HG03565 (cell line): Measurements from ENCODE around the gene GPER1.
A peak's percentile ranks its signal among the peaks of the same experiment; 100 is the strongest.
"Not testable (repeated sequence)": the region's sequence is repeated elsewhere in the genome, so short reads cannot be mapped to it uniquely, and the experiment has no call there.

Experiments used
- ATAC-seq: cut with Tn5 transposase; IDR thresholded peaks from one replicate; pipeline ENCODE4 v1.9.1; 2021; ENCODE audit warnings: mild to moderate bottlenecking, moderate library complexity; ENCODE audit not compliant: unreplicated experiment

Gene GPER1

DNA sequence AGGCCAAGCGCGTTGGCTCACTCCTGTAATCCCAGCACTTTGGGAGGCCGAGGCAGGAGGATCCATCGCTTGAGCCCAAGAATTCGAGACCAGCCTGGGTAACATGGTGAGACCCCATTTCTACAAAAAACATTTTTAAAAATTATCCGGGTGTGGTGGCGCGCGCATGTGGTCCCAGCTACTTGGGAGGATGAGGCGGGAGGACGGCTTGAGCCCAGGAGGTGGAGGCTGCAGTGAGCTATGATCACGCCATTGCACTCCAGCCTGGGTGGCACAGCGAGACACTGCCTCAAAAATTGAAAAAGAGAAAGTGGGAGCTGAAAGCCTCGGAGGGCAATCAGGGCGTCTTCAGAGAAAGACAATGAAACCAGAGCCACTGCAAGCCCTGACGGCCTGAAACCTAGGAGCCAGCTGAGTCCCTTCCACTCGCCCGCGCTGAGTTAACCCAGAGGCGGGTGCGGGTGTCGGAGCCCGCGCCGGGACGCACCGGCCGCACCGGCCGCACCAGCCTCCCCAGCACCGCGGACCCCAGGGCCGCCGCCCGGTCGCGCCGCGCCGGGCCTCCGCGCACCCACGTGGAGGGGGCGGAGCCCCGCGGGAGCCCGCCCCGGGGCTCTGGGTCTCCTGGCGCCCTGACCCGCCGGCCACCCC is 49.7 kb downstream of the GPER1 start:
- peak; percentile 32 for ATAC-seq

DNA sequence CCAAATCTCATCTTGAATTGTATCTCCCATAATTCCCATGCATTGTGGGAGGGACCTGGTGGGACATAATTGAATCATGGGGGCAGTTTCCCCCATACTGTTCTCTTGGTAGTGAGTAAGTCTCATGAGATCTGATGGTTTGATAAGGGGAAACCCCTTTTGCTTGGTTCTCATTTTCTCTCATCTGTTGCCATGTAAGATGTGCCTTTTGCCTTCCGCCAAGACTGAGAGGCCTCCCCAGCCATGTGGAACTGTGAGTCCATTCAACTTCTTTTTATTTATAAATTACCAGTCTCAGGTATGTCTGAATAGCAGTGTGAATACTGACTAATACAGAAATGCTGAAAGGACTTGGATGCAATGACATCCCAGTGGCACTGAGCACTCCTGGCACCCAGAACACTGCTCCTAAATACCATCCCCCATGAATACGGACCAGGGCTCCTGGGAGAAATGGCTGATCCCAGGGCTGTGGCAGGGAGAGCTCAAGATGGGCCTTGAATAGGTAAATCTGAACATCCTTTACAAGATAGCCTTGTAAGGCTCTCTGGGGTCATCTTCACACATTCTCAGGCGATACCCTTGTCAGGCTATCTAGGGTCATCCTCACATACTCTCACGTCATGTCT is 52.7 kb downstream of the GPER1 start:
- no peak for ATAC-seq

DNA sequence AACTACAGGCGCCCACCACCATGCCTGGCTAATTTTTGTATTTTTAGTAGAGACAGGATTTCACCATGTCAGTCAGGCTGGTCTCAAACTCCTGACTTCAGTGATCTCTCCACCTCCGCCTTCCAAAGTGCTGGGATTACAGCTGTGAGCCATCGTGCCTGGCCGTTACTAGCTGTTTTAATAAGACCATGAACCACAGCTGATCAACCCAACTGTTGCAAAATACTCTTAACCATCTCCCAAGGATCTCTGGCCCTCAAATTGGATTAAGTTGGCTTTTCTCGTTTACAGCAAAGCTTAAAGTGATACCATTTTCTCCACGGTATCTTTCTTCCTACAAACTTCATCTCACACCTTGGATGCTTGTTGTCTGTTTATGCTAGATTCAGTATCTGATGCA is 53.7 kb downstream of the GPER1 start:
- ATAC-seq: no peak

DNA sequence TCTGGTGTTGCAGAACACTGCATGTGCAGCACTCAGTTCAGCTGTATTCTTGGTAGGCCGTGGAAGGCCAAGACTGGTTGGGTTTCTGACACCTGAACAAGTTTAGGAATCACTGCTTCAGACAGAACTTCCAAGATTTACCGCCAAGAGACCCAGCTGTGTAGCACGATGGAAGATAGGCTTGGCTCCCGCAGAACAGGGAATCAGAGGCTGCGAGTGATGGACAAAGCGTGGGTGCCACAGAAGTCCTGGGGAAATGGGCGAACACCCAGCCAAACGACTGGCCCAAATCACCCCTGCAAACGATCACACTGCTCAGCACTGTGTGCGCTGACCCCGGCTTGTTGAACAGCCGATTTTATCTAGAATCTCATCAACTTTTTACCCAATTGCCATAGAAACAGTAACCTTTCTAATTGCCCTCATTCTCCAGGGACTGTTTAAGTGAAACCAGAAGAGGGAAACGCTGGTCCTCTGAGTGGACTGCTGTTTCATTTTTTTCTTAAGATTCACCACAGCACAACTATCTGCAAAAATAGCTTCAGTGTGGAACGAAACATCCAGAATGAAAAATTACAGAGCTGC is 54.2 kb downstream of the GPER1 start:
- no peak for ATAC-seq

DNA sequence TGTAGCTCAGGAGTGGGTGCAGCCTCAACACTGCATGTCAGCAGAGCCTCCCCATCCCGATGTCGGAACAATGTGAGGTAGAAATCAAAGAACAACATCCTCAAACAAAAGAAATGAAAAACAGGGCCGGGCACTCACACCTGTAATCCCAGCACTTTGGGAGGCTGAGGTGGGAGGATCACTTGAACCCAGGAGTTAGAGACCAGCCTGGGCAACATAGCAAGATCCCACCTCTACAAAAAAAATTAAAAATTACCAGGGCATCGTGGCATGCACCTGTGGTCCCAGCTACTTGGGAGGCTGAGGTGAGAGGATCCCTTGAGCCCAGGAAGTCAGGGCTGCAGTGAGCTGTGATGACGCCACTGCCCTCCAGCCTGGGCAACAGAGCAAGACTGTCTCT is 55.1 kb downstream of the GPER1 start:
- not testable (repeated sequence) for ATAC-seq
